ENCODE data around the gene NR1H3. TPM values are rescaled to one million over a fixed set of nuclear protein-coding genes. Genes with fewer than 3 reads are reported as not detected.

Gene NR1H3
- total RNA-seq, 2 experiments from 2014 or later: 6.2 to 14.7 TPM

DNA sequence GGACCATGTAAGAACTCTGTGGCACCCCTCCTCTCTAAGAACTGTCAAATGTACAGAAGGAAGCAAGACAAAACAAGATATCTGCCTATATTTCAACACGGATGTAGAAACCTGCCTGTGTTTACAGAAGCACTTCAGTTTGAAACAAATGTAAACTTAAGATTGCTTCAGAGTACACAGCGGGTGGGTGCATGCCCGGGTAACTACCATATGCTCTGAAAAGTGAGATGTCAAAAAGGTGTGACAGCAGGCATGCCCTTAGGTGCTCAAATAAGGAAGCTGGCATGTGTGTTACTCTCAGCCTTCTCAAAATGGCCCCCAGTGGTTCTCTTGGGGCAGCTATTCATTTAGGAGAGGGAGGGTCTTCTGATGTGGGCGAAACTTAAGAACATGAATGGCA is 14.3 kb upstream of the NR1H3 start:
- no peak overlapping the region for H3K4me2 ChIP-seq (ENCODE audit: low read length)
- DNase-seq (ENCODE audit: low spot score): no peak
- H3K27ac ChIP-seq (ENCODE audit: low read depth, low read length, poor library complexity, severe bottlenecking): no peak overlapping the region
- ChIA-PET CTCF (ENCODE audit: unreplicated experiment) (no interaction called here), POLR2A (interaction anchor here (0.6 kb wide), 1 partner anchor 20 kb away, joined by 3 read pairs; no protein-coding TSS in a partner anchor)
- no peak overlapping the region for H3K4me3 ChIP-seq (ENCODE audit: low read depth, low read length, poor library complexity, severe bottlenecking)
- BruUV-seq (replicated peaks): no TSS peak
- H4K20me1 ChIP-seq (ENCODE audit: insufficient read depth, low read length): no peaks in the 10 kb centered on the region
- TF ChIP-seq EZH2phosphoT487 (IDR thresholded peaks at IDR 0.05; ENCODE audit: borderline replicate concordance, low read depth, low read length) (no peak), CTCF (conservative IDR thresholded peaks at IDR 0.05; ENCODE audit: low read length) (no peak)
- peaks cover 8% of the 10 kb centered on the region for H3K4me1 ChIP-seq (ENCODE audit: insufficient read depth, low read length, poor library complexity, severe bottlenecking)
- no peaks in the 10 kb centered on the region for H3K9me3 ChIP-seq (ENCODE audit: low read length)
- H3K9me2 ChIP-seq (ENCODE audit: insufficient read depth, low read length): no peaks in the 10 kb centered on the region
- H3K36me3 ChIP-seq (ENCODE audit: insufficient read depth, low read length): peaks cover 69% of the 10 kb centered on the region
- no peak overlapping the region for H2AFZ ChIP-seq (ENCODE audit: low read length)
- peaks cover 15% of the 10 kb centered on the region; the same call in 1 of the 2 replicates for H3K79me2 ChIP-seq (ENCODE audit: insufficient read depth, low read depth, low read length)
- intact Hi-C loops (cut with micrococcal nuclease; ENCODE audit: unreplicated experiment): no loop called here

- H3K36me3 ChIP-seq (ENCODE audit: insufficient read depth, low read length): peaks cover 58% of the 10 kb centered on the region
- H3K4me3 ChIP-seq (ENCODE audit: low read depth, low read length, poor library complexity, severe bottlenecking): no peak overlapping the region
- H4K20me1 ChIP-seq (ENCODE audit: insufficient read depth, low read length): no peaks in the 10 kb centered on the region
- CTCF ChIA-PET (ENCODE audit: unreplicated experiment): no interaction called here
- H2AFZ ChIP-seq (ENCODE audit: low read length): no peak overlapping the region
- H3K79me2 ChIP-seq (ENCODE audit: insufficient read depth, low read depth, low read length): peaks cover 20% of the 10 kb centered on the region; the same call in 1 of the 2 replicates
- POLR2A ChIA-PET: interaction anchor here (0.6 kb wide), 1 partner anchor 67 kb away, joined by 3 read pairs; no protein-coding TSS in a partner anchor
- no peaks in the 10 kb centered on the region for H3K9me2 ChIP-seq (ENCODE audit: insufficient read depth, low read length)
- H3K9me3 ChIP-seq (ENCODE audit: low read length): no peaks in the 10 kb centered on the region
- H3K4me1 ChIP-seq (ENCODE audit: insufficient read depth, low read length, poor library complexity, severe bottlenecking): peaks cover 12% of the 10 kb centered on the region
- no peak overlapping the region for H3K4me2 ChIP-seq (ENCODE audit: low read length)
- no TSS peak for BruUV-seq (replicated peaks)
- intact Hi-C loops (cut with micrococcal nuclease; ENCODE audit: unreplicated experiment): no loop called here
- H3K27ac ChIP-seq (ENCODE audit: low read depth, low read length, poor library complexity, severe bottlenecking): no peak overlapping the region
- TF ChIP-seq EZH2phosphoT487 (IDR thresholded peaks at IDR 0.05; ENCODE audit: borderline replicate concordance, low read depth, low read length): no peak
- no peak for TF ChIP-seq CTCF (conservative IDR thresholded peaks at IDR 0.05; ENCODE audit: low read length)
- no peak for DNase-seq (ENCODE audit: low spot score)
Observed at GRCh38 chr11:47244448-47245350, 13.1 kb upstream of the NR1H3 start.

Measured in OCI-LY7 (cell line).